GM18868 (cell line): ENCODE results near the gene ATP6V1F.

Experiments used
- ATAC-seq: cut with Tn5 transposase; IDR thresholded peaks from one replicate; pipeline ENCODE4 v1.9.1; 2021; ENCODE audit warnings: mild to moderate bottlenecking, moderate library complexity; ENCODE audit not compliant: unreplicated experiment

Gene ATP6V1F

DNA sequence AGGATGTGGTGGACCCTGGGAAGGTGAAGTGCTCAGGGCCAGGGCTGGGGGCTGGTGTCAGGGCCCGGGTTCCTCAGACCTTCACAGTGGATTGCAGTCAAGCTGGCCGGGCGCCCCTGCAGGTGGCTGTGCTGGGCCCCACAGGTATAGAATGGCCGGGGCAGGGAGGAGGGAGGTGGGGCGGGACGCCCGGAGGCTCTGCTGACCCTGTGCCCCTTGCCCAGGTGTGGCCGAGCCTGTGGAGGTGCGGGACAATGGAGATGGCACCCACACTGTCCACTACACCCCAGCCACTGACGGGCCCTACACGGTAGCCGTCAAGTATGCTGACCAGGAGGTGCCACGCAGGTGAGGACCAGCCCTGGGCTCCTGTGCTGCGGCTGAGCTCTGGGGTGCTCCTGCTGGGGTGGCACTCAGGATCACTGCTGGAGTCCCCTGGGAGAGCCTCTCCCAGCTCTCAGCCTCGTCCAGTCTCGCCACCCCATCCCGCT, 14.9 kb upstream of the ATP6V1F start:
- no peak for ATAC-seq

GRCh38 chr7:128848289-128849155, 14.1 kb upstream of the ATP6V1F start:
- ATAC-seq = no peak

- ATAC-seq = no peak
These were observed 13.5 kb upstream of the ATP6V1F start for GRCh38 chr7:128849156-128849515.

GRCh38 chr7:128849804-128850490, 12.7 kb upstream of the ATP6V1F start:
- no peak for ATAC-seq

DNA sequence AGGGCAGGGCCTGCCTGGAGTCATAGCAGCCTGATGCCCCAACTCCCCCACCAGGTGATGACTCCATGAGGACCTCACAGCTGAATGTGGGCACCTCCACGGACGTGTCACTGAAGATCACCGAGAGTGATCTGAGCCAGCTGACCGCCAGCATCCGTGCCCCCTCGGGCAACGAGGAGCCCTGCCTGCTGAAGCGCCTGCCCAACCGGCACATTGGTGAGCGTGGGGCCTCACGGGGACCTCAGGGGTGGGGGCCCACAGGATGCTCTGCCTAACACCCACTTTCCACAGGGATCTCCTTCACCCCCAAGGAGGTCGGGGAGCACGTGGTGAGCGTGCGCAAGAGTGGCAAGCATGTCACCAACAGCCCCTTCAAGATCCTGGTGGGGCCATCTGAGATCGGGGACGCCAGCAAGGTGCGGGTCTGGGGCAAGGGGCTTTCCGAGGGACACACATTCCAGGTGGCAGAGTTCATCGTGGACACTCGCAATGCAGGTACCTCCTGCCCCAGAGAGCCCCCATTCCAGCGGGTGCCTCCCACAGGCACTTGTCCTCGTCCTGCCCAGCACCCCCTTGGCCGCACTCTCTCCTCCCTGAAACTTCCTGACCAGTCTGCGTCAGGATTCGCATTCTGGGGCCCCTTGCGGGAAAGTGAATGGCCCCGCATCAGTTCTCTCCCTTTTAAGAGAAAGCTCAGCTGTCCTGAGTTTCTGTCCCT, 10.0 kb upstream of the ATP6V1F start:
- no peak for ATAC-seq

GRCh38 chr7:128853799-128854198, 8.9 kb upstream of the ATP6V1F start:
- ATAC-seq = no peak

- no peak for ATAC-seq
These were observed 8.3 kb upstream of the ATP6V1F start for GRCh38 chr7:128854396-128854795.

GRCh38 chr7:128855559-128855958, 7.1 kb upstream of the ATP6V1F start:
- ATAC-seq = no peak

DNA sequence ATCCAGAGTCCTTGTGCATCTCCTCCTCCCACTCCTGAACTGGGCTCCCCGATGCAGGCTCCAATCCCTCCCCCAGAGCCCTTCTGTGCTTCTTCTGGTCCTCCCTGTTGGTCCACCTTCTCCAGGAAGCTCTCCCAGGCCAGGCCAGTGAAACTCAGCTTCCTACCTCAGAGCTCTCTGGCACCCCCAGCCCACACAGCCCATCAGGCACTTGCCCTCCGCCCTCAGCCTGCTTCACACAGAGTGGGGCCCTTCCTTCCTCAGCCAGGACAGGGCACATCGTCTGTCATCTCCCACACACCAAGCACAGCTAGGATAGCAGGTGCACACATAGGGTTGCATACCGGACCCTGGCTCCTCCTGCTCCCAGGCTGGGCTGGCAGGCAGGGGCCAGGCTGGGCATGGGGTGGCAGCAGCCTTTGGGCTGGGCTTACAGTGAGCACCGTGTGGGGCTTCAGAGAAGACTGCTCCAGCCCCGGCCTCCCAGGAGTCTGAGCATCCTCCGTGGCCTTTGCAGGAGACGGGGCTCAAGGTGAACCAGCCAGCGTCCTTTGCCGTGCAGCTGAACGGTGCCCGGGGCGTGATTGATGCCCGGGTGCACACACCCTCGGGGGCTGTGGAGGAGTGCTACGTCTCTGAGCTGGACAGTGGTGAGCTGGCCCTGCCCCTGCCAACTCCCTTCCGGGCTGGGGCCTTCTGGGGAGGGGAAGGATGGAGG, 6.5 kb upstream of the ATP6V1F start:
- ATAC-seq = no peak

- ATAC-seq = no peak
These were observed 4.0 kb upstream of the ATP6V1F start for GRCh38 chr7:128858380-128859231.

DNA sequence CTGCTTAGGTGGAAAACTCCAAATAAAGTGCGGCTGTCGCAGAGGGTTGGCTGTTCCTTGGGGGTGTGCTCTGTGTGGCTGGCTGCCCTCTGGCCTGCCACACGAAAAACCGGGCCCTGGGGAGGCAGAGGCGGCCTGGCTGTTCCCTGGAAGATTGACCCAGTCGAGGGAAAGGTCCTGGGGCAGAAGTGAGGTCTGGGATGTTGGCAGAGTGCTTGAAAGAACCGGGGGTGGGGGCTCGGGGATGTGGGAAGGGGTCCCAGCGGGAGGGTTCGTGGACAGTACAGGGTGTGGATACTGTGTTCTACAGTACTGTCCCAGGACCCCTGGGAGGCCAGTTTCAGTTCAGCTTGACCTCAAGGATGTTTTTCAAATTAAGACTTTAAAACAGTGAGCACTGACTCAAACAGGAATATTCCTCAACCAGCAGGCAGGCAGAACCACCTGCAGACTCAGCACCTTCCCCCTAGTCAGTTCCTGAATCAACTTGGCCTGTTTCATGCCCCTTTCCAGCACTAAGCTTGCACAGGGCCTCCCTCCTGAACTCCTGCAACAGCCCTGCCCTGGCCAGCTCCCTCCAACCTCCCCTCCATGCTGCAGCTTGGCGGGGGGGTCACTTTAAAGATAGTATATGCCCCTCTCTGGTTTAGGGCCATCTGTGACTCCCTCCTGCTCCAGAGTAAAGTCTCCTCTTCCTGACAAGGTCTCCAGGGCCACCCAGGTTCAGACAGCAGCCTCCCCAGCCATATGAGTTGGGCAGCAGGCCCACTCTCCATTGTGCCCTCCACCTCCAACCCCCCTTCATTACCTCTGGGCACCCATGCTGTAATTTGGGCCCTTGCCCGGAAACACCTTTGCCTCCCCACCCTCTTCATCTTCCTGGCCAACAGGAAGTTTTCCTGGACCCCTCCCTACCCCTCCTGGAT, 3.2 kb upstream of the ATP6V1F start:
- ATAC-seq = no peak

DNA sequence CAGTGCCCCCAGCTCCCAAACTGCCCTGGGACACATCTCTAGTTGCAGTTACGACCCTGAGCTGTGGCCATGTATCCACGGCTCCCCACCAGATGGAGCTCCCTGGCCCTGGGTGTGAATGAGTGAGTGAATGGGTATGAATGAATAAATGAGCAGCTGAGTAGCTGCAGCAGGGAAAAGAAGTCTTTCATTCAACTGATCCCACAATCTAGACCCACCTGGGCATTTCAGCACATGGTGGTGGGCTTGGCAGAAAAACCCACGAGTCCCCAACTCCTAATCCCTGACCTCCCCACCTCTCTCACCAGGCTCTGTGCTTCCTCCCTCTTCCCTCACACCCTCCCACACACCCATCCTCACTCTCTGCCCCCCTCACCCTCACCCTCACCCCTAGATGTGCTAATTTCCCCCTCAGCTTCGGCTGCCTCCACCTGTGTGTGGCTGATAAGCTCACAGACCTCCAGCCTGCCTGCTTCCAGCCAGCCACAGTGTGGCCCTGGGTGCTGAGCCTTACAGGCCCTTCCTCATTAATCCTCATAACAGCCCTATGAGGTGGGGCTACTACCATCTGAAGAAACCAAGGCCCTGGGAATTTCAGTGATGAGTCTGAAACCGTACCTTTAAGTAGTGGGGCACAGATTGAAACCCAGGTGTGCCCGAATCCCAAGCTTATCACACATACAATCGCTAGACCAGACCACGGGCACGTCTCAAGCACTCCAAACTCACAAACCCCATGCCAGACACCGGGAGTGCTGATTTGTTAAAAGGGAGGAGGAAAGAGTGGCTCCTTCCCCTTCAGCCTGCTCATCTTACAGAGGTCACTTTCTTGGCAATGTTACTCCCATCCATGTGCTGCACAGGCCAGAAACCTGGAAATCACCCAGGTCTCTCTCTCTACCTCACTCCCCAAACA, 2.2 kb upstream of the ATP6V1F start:
- ATAC-seq = no peak

GRCh38 chr7:128861957-128862570, 592 bp upstream of the ATP6V1F start:
- no peak for ATAC-seq

GRCh38 chr7:128863433-128863989, 855 bp downstream of the ATP6V1F start:
- ATAC-seq = peak; percentile 49

GRCh38 chr7:128865303-128865702, 2.6 kb downstream of the ATP6V1F start:
- ATAC-seq = no peak

DNA sequence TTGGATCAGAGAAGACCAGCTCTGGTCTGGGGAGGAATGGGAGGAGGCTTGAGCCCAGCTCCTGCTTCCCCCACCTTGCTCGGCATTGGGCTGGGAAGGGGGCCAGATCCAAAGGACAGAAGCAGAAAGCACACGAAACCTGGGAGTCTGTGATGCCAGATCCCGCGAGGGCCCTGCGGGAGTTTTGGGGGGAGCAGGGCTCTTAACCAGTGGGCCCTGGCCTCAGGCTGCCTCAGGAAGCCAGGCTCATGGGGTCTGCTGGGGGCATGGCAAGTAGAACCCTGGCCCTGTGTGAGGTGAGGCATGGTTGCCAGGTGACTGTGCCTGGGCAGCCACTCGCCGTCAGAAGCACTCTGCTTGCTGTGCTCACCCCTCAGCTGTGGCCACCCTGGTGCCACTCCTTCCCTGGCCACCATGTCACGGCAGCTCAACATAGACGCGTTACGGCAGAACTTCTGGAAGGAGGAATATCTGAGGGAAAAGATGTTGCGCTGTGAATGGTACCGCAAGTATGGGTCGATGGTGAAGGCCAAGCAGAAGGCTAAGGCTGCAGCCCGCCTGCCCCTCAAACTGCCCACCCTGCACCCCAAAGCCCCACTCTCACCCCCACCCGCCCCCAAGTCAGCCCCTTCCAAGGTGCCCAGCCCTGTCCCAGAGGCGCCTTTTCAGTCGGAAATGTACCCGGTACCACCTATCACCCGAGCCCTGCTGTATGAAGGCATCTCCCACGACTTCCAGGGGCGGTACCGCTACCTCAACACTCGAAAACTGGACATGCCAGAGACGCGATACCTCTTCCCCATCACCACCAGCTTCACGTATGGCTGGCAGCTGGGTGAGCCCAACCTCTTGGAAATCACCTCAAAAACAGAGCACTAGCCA, 3.6 kb downstream of the ATP6V1F start:
- no peak for ATAC-seq
